ENCODE results near the gene AMZ2.

DNA sequence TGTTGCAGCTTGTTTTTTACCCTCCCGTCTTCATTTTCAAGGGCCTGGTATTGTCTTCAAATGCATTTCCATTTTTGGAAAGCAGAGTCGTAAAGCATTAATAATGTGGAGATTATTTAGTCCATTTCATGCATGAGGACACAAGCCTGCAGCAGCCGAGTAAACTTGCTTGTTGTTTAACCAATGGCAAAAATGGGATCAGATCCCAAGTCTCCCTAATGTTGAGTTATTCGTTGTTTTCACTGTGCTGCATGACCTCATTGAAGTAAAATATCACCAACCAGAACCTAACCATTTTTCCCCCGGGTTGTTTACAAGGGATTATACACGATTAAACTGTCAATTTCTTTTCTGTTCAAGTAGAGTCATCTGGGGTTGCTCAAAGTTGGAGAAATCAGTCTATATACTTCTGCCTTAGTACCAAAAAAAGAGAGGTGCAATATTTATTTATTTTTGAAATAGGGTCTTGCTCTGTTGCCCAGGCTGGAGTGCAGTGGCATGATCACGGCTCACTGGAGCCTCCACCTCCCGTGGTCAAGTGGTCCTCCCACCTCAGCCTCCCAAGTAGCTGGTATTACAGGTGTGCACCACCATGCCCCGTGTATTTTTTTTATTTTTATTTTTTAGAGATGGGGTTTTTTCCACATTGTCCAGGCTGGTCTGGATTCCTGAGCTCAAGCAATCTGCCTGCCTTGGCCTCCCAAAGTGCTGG lies 12.4 kb downstream of the AMZ2 start:
- TF ChIP-seq, protein P1, sequence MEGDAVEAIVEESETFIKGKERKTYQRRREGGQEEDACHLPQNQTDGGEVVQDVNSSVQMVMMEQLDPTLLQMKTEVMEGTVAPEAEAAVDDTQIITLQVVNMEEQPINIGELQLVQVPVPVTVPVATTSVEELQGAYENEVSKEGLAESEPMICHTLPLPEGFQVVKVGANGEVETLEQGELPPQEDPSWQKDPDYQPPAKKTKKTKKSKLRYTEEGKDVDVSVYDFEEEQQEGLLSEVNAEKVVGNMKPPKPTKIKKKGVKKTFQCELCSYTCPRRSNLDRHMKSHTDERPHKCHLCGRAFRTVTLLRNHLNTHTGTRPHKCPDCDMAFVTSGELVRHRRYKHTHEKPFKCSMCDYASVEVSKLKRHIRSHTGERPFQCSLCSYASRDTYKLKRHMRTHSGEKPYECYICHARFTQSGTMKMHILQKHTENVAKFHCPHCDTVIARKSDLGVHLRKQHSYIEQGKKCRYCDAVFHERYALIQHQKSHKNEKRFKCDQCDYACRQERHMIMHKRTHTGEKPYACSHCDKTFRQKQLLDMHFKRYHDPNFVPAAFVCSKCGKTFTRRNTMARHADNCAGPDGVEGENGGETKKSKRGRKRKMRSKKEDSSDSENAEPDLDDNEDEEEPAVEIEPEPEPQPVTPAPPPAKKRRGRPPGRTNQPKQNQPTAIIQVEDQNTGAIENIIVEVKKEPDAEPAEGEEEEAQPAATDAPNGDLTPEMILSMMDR (IDR thresholded peaks at IDR 0.05; ENCODE audit: insufficient read depth, low read depth, low read length) = no peak
- TF ChIP-seq EZH2 (IDR thresholded peaks at IDR 0.05; ENCODE audit: insufficient read depth, low read length) = no peak

Data from astrocyte (in vitro differentiated cells and primary cell).